SK-N-SH treated with all-trans-retinoic acid at 6 μM for 48 hours (cell line): Measurements from ENCODE around the gene TRAPPC4.

Experiments
- ARNTL ChIP-seq: fragments of 450-650 bp; formaldehyde crosslinking; IDR thresholded peaks from 2 replicates; pipeline ENCODE4 v1.5.0; 2020; ENCODE audit warnings: low read depth, mild to moderate bottlenecking, moderate library complexity, borderline replicate concordance
- ESRRG ChIP-seq: fragments of 250-450 bp; sonication (Bioruptor Pico); IDR thresholded peaks from 2 replicates; pipeline ENCODE4 v1.6.1; 2021; ENCODE audit warnings: mild to moderate bottlenecking
- TOX ChIP-seq: fragments of 250-450 bp; sonication (Bioruptor Pico); IDR thresholded peaks from 2 replicates; pipeline ENCODE4 v1.8.0; 2021; ENCODE audit warnings: mild to moderate bottlenecking, moderate library complexity, borderline replicate concordance
- ZFP30 ChIP-seq: fragments of 450-650 bp; formaldehyde crosslinking; IDR thresholded peaks from 2 replicates; pipeline ENCODE4 v1.5.0; 2022; ENCODE audit warnings: mild to moderate bottlenecking, moderate library complexity
- TF ChIP-seq, protein P1 (sequence below): fragments of 250-450 bp; sonication (Bioruptor Pico); IDR thresholded peaks from 2 replicates; pipeline ENCODE4 v1.8.0; 2020; ENCODE audit warnings: mild to moderate bottlenecking, moderate library complexity, borderline replicate concordance

DNA sequence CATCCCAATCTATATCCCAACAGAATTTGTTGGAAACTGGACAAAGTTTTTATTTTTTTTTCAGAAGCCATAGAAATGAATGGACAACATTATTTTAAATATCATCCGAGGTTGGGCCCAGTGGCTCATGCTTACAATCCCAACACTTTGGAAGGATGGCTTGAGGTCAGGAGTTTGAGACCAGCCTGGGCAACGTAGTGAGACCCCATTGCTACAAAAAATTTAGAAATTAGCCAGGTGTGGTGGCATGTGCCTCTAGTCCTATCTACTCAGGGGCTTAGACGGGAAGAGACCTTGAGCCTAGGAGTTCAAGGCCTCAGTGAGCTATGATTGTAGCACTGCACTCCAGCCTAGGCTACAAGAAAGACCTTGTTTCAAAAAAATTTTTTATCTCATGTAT, 16.2 kb downstream of the TRAPPC4 start:
- TF ChIP-seq, protein P1, sequence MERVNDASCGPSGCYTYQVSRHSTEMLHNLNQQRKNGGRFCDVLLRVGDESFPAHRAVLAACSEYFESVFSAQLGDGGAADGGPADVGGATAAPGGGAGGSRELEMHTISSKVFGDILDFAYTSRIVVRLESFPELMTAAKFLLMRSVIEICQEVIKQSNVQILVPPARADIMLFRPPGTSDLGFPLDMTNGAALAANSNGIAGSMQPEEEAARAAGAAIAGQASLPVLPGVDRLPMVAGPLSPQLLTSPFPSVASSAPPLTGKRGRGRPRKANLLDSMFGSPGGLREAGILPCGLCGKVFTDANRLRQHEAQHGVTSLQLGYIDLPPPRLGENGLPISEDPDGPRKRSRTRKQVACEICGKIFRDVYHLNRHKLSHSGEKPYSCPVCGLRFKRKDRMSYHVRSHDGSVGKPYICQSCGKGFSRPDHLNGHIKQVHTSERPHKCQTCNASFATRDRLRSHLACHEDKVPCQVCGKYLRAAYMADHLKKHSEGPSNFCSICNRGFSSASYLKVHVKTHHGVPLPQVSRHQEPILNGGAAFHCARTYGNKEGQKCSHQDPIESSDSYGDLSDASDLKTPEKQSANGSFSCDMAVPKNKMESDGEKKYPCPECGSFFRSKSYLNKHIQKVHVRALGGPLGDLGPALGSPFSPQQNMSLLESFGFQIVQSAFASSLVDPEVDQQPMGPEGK (CRISPR knock-in tag): no peak
- TF ChIP-seq ESRRG (CRISPR knock-in tag) (no peak), TOX (CRISPR knock-in tag) (no peak), ARNTL (CRISPR knock-in tag) (no peak), ZFP30 (CRISPR knock-in tag) (no peak)
